ENCODE data around the gene SOX6.

The SOX6 gene

DNA sequence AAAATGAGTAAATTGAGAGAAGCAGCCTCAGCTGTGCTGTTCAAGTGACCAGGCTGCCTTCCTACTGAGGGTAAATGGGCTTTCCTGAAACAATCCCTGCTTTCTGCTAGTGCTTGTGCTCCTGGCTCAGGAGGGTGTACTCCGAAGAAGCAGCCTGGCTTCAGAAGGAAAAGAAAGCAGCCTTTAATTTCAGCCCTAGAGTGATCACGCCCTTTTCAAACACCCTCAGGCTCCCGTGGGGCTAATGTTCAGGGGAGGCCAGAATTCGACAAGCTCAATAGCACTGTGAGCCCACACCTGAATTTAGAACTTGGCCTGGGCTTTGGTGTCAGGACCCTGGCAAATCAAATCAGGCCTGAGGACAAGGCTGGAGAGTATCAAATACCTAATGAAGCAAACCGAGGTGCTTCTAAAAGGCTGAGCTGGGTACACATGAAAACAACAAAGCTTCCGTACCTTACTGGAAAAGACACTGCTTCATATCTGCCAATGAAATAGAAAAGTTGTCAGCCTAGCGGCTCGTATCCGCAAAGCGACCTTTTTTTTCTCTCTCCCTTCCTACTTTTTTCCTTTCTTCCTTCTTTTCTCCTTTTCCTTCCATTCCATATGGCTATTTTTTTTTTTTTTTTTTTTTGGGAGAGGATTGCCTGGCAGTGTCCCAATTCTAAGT is 387.8 kb downstream of the SOX6 start:
- no peak for DNase-seq (ENCODE audit: low read depth, low spot score)

DNA sequence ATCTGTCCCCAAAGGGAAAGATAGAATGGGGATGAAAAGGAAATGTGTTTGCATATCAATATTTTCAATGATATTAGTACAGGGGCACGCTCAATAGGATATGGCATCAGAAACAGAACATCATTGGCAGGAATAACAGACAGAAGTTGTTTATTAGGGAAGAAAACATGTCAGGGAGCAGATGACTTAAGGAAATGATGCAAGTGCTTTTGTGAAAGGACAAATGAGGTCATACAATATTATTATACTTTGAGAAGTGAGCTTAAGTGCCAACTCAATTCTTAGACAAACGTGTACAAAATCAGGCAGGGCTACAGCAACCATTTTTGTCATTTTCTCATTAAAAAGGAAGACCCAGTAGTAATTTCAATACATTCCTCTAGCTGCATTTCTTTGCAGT is 388.4 kb downstream of the SOX6 start:
- no peak for DNase-seq (ENCODE audit: low read depth, low spot score)

DNA sequence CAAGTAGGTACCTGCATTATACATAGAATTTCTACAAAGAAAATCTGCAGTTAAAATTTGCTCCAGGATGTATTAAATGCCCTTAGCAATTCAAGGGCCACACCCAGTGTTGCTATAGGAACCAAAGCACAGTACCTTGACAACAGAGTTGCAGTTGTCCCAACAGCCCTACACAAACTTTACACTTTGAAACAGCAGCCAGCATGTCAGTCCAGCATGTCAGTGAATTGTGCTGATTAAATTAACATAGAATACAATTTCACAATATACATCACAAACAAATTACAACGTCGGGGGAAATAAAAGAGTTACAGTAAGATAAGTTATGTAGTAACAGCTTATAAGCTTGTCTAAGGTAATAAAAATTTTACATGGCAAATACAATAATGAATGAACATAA is 389.2 kb downstream of the SOX6 start:
- no peak for DNase-seq (ENCODE audit: low read depth, low spot score)

DNA sequence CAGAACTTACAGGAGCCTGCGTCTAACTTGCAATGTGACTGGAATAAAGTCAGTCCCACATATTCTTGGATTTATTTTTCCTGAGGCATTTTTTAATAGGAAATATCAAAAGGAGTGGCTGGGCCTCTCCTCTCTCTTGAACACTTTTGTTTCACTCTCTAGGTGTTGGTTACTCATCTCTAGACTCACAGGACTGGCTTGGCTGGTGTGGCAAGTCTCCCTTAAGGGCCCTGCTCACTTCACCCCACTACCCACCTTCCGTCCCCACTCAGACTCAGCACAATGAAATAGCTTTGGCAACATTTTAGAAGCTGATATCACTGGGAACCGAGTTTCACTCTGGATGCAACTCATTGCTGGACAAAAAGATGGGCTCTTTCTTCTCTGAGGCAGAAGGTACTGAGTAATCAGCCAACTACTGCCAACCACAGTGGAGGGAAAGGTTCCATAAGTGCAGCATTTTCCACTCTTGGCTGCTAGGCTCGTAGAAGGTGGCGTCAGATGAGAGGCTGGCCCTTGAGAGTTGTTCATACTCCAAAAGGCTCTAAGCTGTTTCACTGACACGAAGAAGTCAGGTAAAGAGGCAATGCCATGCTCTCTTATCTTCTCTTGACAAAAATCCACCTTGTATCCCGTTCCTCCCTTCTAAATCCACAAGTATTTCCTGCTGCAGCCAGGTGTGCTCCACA is 390.6 kb downstream of the SOX6 start:
- no peak for DNase-seq (ENCODE audit: low read depth, low spot score)

DNA sequence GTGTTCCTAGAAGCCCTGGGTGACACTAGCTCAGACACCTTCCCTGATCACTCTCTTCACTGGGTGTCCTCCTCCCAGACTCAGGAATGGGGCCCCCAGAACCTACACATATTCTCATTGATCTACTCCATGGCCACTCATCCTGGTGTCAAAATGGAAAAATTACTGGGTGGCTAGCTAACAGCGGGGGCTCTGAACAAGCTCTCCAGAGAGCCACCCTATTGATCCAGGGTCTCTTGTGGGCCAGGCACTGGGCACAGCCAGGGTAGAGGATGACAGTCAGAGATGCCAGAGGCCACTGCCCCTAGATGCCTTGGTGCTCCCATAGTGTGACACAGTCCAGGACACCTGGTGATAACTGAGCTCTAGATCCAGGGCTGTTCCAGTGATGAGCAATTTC is 393.1 kb downstream of the SOX6 start:
- DNase-seq (ENCODE audit: low read depth, low spot score), result no peak

DNA sequence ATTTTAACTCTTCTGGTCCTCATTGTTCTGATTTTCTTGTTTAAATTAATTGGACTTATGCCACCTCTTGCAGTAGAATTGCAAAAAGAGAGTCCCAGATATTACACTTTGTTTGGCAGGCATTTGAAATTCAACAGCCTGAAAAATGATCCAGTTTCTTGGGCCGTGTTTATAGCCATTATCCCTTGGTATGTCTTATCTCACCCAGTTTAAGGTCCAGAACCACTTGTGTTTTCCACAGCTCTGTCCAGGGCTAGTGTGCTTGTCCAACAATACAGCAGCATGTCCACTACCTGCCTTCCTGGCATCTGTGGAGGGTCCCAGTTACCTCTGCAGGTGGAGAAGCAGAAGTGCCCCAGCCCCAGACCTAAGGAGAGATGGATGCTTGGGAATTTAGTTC is 397.4 kb downstream of the SOX6 start:
- DNase-seq (ENCODE audit: low read depth, low spot score), result no peak

DNA sequence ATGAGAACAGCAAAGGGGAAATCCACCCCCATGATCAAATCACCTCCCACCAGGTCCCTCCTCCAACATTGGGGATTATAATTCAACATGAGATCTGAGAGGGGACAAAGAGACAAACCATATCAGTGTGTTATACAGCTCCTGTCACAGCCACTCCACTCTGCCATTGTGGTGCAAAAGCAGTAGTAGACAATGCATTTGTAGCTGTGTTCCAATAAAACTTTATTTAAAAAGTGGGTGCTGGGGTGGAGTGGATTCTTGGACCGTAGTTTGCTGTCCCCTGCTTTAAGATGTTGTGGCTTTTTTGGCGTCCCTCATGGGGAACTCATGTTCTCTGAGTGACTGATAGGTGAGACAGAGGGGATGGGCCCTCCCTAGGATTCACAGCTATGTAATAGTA is 399.1 kb downstream of the SOX6 start:
- no peak for DNase-seq (ENCODE audit: low read depth, low spot score)

DNA sequence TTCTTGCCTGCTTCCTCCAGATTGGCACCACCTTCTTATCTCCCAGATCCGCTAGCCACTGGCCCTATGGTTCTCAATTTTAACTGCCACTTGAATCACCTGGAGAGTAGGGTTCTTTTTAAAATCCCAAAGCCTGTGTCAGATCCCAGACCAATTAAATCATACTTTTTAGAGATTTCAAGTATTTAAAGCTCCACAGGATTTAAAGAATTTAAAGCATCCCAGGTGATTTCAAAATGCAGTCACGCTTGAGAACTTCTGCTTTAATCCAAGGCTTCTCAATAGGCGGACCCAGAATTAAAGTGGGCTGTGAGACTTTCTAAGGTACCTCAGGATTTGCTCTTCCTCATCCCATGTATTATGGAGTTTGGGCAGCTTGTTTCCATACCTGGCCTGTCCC is 400.0 kb downstream of the SOX6 start:
- DNase-seq (ENCODE audit: low read depth, low spot score), result no peak

DNA sequence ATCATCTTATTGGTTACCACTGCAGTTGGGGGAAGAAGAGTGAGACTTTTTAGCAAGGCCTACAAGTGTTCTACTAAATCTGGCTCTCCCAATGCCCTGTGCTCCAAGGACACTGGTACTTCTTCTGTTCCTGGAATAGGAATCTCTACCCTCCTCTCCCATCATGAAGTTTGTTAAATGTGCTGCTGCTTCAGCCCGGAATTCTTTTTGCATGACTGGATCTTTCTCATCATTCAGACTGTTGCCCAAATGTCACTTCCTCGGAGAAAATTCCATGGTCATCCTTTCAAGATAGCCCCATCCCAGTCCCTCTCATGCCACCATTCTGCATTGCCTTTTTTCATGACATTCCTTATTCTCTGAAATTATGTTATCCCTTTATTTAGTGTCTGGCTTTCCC is 400.8 kb downstream of the SOX6 start:
- no peak for DNase-seq (ENCODE audit: low read depth, low spot score)

DNA sequence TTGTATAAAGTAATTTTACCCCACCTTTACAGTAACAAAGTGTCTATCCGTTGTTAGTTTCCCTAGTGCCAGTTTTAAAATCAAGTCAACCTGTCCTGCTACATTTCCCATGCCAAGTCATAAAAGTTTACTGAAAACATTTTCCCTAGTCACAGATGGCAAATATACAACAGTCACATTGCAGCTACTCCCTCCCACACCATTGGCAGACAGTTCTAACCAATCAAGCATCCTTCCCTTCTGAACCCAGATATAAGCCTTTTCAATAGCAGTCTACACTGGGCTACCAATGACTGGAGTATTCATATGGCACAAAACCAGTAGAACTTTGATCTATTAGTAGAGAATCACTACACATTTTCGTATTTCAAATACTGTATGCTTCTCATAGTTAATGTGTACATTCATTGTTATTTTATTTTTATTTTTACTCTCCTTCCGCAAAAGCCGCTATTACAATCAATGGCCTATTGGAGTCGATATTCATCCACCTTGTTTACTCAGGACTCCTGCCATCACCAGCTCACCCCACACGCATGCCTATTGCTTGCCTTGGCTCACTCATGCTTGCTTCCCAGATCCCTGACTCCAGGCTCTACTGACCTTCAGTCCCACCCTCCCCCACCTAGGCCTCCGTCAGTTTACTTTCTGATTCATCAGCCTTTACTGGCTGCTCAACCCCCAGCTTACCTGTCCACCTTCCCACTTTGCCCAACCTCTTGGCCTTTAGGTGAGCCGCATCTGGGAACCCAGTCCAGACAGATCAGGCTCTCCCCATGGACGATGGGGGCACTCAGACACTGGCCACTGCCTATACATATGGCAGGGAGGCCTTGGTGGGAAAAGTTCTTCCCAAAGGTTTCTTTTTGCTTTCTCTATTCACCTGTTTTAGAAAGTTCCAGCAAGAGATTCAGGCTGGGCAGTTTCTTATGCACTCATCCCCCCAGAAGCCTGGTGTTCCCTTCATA is 408.4 kb downstream of the SOX6 start:
- no peak for DNase-seq (ENCODE audit: low read depth, low spot score)

DNA sequence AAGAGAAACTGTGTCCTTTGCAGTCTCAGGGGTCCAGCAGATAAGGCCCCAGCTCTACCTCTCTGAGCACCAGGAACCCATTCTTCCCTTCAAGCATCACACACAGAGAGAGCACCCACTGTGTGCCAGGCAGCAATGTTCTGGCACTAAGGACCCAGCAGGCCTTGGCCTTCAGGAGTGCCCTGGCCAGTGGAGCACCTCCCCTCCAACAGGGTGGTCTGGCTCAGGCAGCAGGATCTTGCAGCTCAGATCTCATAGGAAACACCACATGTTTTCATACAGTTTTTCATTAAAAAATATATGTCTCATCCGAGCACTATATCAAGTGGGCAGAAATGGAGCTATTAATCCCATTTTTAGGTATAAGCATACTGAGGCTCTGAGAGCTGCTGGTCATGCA is 410.6 kb downstream of the SOX6 start:
- DNase-seq (ENCODE audit: low read depth, low spot score), result no peak

DNA sequence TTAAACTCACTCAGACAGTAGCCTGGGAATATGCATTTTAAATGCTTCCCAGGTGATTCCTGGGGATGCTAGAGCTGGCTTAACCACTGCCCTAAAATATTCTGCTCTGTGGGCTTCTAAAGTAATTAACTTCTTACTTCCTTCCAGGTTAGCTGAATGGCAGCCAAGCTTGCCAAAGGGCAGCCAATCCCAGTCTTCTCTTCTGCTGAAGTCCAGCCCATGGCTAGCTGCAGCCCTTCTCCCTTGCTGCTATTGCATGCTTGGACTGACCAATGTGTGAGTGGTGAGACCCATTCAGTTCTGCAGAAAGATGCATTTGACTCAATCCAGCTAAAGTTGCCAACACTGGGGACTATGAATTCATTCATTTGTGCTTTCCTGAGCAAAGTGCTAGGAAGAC is 411.9 kb downstream of the SOX6 start:
- no peak for DNase-seq (ENCODE audit: low read depth, low spot score)

DNA sequence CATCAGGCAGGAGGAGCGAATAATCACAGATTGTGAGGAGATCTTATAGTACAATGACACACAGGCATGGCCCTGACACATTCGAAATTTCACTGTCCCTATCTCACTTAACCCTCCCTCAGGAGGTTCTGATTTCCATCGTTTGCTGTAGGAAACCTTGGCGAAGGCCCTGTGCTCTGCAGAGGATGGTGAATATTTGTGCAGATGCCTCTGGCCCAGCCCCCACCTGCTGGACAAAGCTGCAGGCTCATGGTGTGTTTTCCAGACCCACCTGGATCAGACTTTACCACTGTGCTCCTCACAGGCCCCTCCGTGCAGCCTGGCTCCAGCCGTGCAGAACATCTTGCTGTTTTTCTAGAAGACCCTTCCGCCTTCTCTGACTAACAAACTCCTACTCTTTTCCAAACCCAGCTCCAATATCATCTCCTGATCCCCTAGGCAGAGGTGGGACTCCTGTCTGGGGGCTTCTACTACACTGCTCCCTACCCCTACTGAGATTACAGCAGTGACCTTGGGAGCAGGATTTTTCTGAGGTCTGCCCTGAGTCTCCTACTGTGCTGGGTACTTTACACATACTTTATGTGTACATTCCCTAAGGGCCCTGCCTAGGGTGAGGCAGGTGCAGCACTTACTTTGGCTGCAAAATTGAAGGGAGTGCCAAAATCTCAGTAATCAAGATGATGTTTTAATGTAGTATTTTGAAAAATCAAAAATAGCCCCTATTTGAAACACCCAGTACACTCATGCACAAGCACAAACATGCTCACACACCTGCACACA is 412.7 kb downstream of the SOX6 start:
- no peak for DNase-seq (ENCODE audit: low read depth, low spot score)

DNA sequence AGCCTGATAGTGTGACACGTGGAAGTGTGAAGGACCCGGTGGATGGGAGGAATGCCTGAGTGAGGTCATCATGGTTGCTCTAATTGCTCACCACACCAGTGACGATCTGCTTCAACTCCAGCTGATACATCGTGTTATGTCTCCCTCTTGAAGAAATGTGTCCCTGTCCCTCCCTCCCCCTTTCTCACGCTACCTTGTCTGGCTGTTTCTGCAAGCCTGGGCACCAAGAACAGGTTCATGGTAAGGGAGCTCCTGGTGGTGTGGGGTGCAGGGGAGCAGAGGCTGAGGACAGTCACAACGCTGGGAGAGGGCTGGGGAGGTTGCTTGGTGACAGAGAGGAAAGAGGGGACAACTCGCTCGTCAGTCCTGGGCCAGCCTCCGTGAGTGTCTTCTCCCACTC is 413.4 kb downstream of the SOX6 start:
- no peak for DNase-seq (ENCODE audit: low read depth, low spot score)

DNA sequence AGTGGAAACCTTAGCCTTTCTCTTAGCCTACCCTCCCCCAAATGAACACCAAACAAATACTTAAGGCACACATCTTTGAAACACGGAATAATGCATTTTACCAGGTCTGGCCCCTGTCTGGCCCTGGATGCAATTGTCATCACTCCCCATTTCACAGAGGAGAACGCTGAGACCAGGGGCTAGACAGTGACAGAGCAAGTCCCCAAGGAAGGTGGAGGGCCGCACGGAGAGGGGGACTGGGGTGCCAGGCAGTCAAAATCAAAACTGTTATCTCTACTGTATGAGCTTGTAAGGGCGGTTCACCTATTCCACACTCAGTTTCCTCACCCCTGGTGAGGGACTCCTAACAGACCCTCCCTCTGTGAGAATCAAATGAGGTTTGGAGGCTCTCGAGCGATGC is 414.2 kb downstream of the SOX6 start:
- DNase-seq (ENCODE audit: low read depth, low spot score), result no peak

DNA sequence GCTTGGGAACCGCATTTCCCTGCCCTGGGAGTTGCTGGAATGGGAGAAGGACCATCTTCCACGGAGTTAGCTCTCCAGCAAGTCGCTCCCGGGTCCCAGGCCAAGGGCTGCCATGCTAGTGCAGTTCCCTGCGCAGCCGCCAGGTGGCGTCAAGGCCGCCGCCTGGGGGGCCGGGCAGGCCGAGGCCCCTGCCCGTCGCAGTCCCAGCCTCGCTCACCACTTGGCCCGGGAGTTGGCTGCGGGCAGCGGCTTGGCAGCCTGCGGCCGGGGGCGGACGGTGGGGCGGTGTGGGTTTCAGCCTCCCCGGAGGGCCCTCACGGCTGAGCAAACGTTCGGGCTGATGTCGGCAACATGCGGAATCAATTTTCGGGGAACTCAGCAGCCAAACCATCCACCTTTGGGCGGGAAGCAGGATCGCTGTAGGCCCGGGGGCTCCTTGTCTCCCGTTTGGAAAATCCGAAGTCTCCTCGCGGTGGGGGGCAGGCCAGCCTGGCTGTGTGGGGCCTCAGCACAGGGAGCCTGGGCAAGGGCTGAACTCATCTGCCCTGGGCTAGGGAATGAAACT is 415.1 kb downstream of the SOX6 start:
- DNase-seq (ENCODE audit: low read depth, low spot score), result no peak

DNA sequence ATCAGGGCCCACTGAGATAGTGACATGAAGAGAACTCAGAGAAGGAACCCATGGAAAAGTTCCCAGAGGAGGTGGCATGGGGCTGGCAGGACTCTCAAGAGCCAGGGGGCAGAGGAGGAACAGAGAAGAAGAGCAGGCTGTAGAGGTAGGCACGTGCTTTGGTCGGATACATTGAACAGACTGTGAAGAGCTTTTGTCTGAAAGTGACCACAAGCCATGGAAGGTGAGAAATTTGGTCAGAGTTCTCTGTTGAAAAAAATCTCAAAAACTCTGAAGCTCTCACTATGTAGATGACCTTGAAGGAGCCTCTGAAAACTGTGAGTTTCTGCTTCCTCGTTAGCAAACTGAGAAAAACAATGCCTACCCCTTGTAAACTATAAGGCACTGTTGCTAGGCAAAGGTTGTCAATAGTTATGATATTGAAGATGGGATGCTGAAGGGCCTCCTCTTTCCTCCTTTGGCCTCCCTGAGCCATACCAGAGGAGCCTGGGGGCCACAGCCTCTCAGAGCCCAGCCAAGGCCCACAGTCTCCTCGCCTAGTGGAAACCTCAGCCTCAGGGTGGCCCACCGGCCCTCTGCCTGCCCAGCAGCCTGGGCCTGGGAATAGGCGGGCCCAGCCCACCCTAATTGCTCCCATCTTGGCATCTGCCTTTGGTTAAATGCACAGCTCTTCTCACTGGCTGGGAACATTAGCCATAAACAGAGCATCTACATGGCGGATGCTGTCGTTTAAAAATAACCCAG is 415.7 kb downstream of the SOX6 start:
- no peak for DNase-seq (ENCODE audit: low read depth, low spot score)

DNA sequence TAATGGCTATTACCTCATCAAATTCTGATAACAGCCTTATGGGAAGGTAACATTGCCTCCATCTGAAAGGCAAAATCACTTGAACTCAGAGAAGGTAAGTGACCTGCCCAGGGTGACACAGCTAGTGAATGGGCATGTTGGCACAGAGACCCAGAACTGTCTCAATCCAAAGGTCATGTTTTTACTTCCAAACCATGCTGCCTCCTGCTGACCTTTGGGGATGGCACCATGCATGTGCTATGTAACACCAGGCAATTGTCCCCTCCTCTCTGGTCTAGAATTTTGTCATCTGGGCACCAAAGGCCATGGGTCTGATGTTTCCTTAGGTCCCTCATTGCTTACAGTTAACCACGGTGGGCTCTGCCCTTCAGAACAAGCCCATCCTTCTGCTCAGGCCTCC is 417.4 kb downstream of the SOX6 start:
- DNase-seq (ENCODE audit: low read depth, low spot score), result no peak

DNA sequence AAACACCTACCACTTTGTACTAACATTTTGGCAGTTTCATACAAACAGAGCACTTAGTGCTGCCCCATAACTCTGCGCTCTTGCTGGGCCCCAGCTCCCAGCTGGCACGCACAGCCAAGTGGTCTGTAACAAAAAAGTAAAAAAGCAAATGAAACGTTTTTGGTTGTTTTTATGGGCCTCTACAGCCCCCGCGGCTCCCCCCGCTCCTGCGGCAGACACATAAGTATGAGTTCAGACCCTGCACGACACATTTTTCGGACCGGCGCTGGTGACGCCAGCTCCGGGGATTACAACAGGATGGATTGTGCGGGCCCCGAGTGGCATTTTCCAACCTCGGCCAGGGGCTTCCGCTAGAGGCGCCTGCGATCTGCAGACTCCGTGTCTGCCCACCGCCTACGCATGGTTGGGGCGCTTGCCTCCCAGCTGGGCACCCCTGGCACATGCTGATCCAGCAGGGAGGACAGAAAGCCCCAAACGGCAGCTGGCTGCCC is 418.2 kb downstream of the SOX6 start:
- no peak for DNase-seq (ENCODE audit: low read depth, low spot score)

DNA sequence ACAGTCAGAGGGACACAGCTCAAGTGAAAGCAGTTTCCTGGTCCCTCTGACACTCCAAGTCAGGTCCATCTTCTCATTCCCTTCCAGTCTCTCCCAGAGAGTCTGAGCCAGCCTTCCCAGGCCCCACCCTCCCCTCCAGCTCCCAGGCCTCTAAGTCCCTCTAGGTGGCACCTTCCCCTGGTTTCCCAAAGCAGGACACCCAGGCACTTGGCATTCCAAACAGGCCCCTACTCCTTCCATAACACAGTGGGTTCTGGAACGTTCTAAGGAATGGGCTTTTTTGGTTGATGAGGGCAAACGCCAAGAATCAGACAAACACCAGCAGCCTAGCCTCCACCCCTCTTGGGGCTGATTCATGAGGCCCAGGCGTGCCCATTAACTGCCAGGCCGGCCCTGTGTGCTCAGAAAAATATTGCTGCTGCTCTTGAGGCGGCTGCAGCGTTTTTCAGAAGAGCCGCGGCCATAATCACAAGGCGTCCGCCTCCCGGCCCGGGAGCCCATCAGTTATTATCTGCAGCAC is 418.7 kb downstream of the SOX6 start:
- DNase-seq (ENCODE audit: low read depth, low spot score), result no peak
